ENCODE data around the gene C1QL1.

DNA sequence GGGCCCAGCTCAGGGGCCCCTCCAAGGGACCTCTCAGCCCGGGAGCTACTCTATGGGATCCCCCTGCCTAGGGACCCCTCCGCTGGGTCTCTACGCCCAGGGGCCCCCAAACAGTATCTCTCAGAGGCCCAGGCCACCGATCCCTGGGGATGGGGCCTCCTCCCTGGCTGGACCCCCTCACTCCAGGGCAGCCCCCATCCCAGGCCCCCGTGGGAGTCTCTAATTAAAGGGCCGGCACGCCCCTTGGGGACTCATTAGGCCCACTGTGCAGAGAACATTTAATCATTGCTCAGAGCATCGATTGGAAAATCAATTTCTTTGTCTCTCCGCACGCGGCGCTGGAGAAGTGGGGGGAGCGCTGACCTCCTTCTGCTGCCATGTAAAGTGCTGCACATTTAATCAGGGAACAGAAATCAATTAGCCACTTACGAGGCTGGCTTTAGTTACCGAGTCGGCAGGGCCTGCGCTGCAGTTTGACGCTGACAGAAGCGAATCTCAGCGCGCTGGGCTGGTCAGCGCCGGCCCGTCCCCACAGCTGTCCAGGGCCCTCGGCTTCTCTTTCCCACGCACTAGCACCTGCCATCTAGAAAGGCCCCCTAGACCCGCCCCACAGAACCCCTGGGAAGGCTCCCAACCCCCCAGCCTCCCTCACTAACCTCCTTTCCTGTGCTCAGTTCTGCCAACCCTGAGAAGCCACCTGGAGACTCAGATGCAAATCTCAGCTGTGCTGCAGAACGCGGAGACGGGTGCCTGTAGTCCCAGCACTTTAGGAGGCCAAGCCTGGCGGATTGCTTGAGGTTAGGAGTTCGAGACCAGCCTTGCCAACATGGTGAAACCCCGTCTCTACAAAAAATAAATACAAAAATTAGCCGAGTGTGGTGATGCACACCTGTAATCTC is 20.2 kb upstream of the C1QL1 start:
- TF ChIP-seq POLR2A (IDR thresholded peaks at IDR 0.05; ENCODE audit: low read length) (no peak), GATA1 (IDR thresholded peaks at IDR 0.05; ENCODE audit: low read depth, low read length) (no peak)
